Keratinocyte (primary cell): ENCODE measurements around the gene THOC2. TPM values are rescaled to one million over a fixed set of nuclear protein-coding genes. Genes with fewer than 3 reads are reported as not detected.

Experiments used
- DNase-seq: peaks from one replicate; pipeline ENCODE4 v3.0.0-alpha.2; 2011; ENCODE audit warnings: low read depth, missing footprints, low spot score
- FAIRE-seq: peaks from 2 replicates; lab custom pipeline; 2011; peaks lifted over from hg19 to GRCh38; lab: Jason Lieb, UNC
- H2AFZ ChIP-seq: 2 replicates; pipeline ENCODE4 v1.6.0; 2012; ENCODE audit warnings: low read length, control low read depth, inconsistent platforms; ENCODE audit not compliant: control insufficient read depth
- H3K27ac ChIP-seq: 2 replicates; pipeline ENCODE4 v1.5.1; 2011; ENCODE audit warnings: low read length; ENCODE audit not compliant: control insufficient read depth, insufficient read depth
- H3K27me3 ChIP-seq: 3 replicates; pipeline ENCODE4 v1.6.0; 2011; ENCODE audit warnings: low read length; ENCODE audit not compliant: control insufficient read depth, insufficient read depth; ENCODE audit errors: extremely low read depth
- H3K36me3 ChIP-seq, 2 experiments: 2 replicates in 1 of 2; 3 replicates in 1 of 2; pipeline ENCODE4 v1.5.1; 2011; ENCODE audit warnings: low read length in 2 of 2, mild to moderate bottlenecking in 1 of 2; ENCODE audit not compliant: control insufficient read depth in 2 of 2, insufficient read depth in 2 of 2; ENCODE audit errors: extremely low read depth in 1 of 2
- H3K4me1 ChIP-seq: 3 replicates; pipeline ENCODE4 v1.5.1; 2011; ENCODE audit warnings: low read length; ENCODE audit not compliant: control insufficient read depth, insufficient read depth; ENCODE audit errors: extremely low read depth
- H3K4me2 ChIP-seq: 3 replicates; pipeline ENCODE4 v1.6.0; 2011; ENCODE audit warnings: low read depth, low read length; ENCODE audit not compliant: control insufficient read depth, insufficient read depth; ENCODE audit errors: extremely low read depth
- H3K4me3 ChIP-seq, 3 experiments: fragments of 200-600 bp in 1 of 3; sonication (generic) in 1 of 3; 2 replicates in 2 of 3; 3 replicates in 1 of 3; pipeline ENCODE4 v1.5.1; 2011 to 2016; ENCODE audit warnings: low read length in 3 of 3, mild to moderate bottlenecking in 3 of 3, control low read depth in 2 of 3, inconsistent platforms in 1 of 3, low read depth in 1 of 3, mixed read lengths in 1 of 3, mixed run types in 1 of 3, moderate library complexity in 1 of 3; ENCODE audit not compliant: control insufficient read depth in 2 of 3, insufficient read depth in 2 of 3; ENCODE audit errors: extremely low read depth in 1 of 3
- H3K79me2 ChIP-seq: 2 replicates; pipeline ENCODE4 v1.6.0; 2012; ENCODE audit warnings: low read length; ENCODE audit not compliant: control insufficient read depth, insufficient read depth
- H3K9ac ChIP-seq: 3 replicates; pipeline ENCODE4 v1.6.0; 2011; ENCODE audit warnings: low read length; ENCODE audit not compliant: control insufficient read depth, insufficient read depth; ENCODE audit errors: extremely low read depth
- H3K9me1 ChIP-seq: 3 replicates; pipeline ENCODE4 v1.6.0; 2011; ENCODE audit warnings: low read length; ENCODE audit not compliant: control insufficient read depth, insufficient read depth; ENCODE audit errors: extremely low read depth
- H3K9me3 ChIP-seq: 2 replicates; pipeline ENCODE4 v1.5.1; 2012; ENCODE audit warnings: low read depth, low read length; ENCODE audit not compliant: control insufficient read depth
- H4K20me1 ChIP-seq: 3 replicates; pipeline ENCODE4 v1.6.0; 2011; ENCODE audit warnings: low read length; ENCODE audit not compliant: control insufficient read depth, insufficient read depth; ENCODE audit errors: extremely low read depth
- CTCF ChIP-seq, 3 experiments: IDR thresholded peaks in 1 of 3; conservative IDR thresholded peaks in 1 of 3; optimal IDR thresholded peaks in 1 of 3; 2 replicates in 2 of 3; 3 replicates in 1 of 3; pipeline versions ENCODE3 to v1.5.1; 2011; ENCODE audit warnings: low read length in 3 of 3, mild to moderate bottlenecking in 3 of 3, moderate library complexity in 2 of 3, control low read depth in 1 of 3, inconsistent platforms in 1 of 3; ENCODE audit not compliant: insufficient read depth in 2 of 3; ENCODE audit errors: extremely low read depth in 1 of 3
- EZH2 ChIP-seq: IDR thresholded peaks from one replicate; pipeline ENCODE4 v1.6.1; 2012; ENCODE audit warnings: inconsistent platforms, mild to moderate bottlenecking, low read length, moderate library complexity
- dilution Hi-C: fragments of 300-500 bp; cut with MboI; formaldehyde crosslinking; loops from one replicate; pipeline ENCODE4 v1.7.0; 2020; ENCODE audit warnings: low sequenced_read_pairs; ENCODE audit not compliant: extremely low pct_ligation_motif_present
- polyA plus RNA-seq, 5 experiments: library from polyadenylated mRNA; depleted of rRNA in 3 of 5; stranded (reverse) in 3 of 5; stranded (forward) in 1 of 5; unstranded in 1 of 5; fragments of >200 nt; gene quantifications; 1 replicate in 1 of 5; 2 replicates in 3 of 5; 3 replicates in 1 of 5; pipeline versions ENCODE4 v1.2.1 to v1.2.3, GENCODE V29; 2011 to 2012; ENCODE audit warnings: missing spikeins in 2 of 5, low read depth in 1 of 5, low replicate concordance in 1 of 5

The THOC2 gene
- polyA plus RNA-seq, 1 donor (not counting 4 experiments of a cell fraction or from before 2014, with no cell fraction given) = 61.1 TPM

GRCh38 chrX:123688524-123688923 lies 44.3 kb downstream of the THOC2 start:
- Histone ChIP-seq H3K4me3 (no peak overlapping the region), H2AFZ (no peak overlapping the region), H4K20me1 (no peaks in the 10 kb centered on the region), H3K4me2 (no peak overlapping the region), H3K27ac (no peak overlapping the region), H3K4me1 (no peaks in the 10 kb centered on the region), H3K9ac (no peak overlapping the region), H3K9me3 (no peaks in the 10 kb centered on the region), H3K9me1 (no peaks in the 10 kb centered on the region), H3K79me2 (no peaks in the 10 kb centered on the region), H3K27me3 (no peaks in the 10 kb centered on the region), H3K36me3 (no peaks in the 10 kb centered on the region)
- TF ChIP-seq EZH2 (no peak), CTCF (optimal IDR thresholded peaks at IDR 0.05 in 1 of 3, IDR thresholded peaks at IDR 0.05 in 1 of 3, conservative IDR thresholded peaks at IDR 0.05 in 1 of 3; ENCODE audit: extremely low read depth in 1 of 3, insufficient read depth in 2 of 3, low read length in 3 of 3) (no peak)
- no peak for DNase-seq
- FAIRE-seq = no peak
- dilution Hi-C loops = no loop called here

- Histone ChIP-seq H3K9me3 (no peaks in the 10 kb centered on the region), H3K4me2 (no peak overlapping the region), H3K27me3 (no peaks in the 10 kb centered on the region), H3K79me2 (no peaks in the 10 kb centered on the region), H3K9ac (no peak overlapping the region), H3K4me1 (no peaks in the 10 kb centered on the region), H3K4me3 (no peak overlapping the region), H3K9me1 (no peaks in the 10 kb centered on the region), H2AFZ (no peak overlapping the region), H3K36me3 (no peaks in the 10 kb centered on the region), H3K27ac (no peak overlapping the region), H4K20me1 (no peaks in the 10 kb centered on the region)
- DNase-seq (no peak), FAIRE-seq (no peak)
- dilution Hi-C loops = no loop called here
- TF ChIP-seq EZH2 (no peak), CTCF (optimal IDR thresholded peaks at IDR 0.05 in 1 of 3, IDR thresholded peaks at IDR 0.05 in 1 of 3, conservative IDR thresholded peaks at IDR 0.05 in 1 of 3; ENCODE audit: extremely low read depth in 1 of 3, insufficient read depth in 2 of 3, low read length in 3 of 3) (no peak)
Measured at GRCh38 chrX:123685232-123685631, 47.6 kb downstream of the THOC2 start.
